DMS53 (cell line): Measurements from ENCODE around the gene MED20.
A peak's percentile ranks its signal among the peaks of the same experiment; 100 is the strongest.

Source experiments
- DNase-seq: peaks from one replicate; lab custom pipeline; 2025; lab: John Stamatoyannopoulos, UW

The MED20 gene

GRCh38 chr6:41941280-41942066 is 20.5 kb upstream of the MED20 start, which contains the start of gene CCND3:
Gene CCND3, minus strand, starts transcription at chr6:41941808. Its CDS starts 159 bp downstream, at chr6:41941649.
- peak; percentile 98 for DNase-seq

- DNase-seq, result peak; percentile 79
These were observed 19.9 kb upstream of the MED20 start for GRCh38 chr6:41940759-41941279.

- no peak for DNase-seq
These were observed 19.2 kb upstream of the MED20 start for GRCh38 chr6:41939848-41940758.

- no peak for DNase-seq
These were observed 18.4 kb upstream of the MED20 start for GRCh38 chr6:41939176-41939847.

DNA sequence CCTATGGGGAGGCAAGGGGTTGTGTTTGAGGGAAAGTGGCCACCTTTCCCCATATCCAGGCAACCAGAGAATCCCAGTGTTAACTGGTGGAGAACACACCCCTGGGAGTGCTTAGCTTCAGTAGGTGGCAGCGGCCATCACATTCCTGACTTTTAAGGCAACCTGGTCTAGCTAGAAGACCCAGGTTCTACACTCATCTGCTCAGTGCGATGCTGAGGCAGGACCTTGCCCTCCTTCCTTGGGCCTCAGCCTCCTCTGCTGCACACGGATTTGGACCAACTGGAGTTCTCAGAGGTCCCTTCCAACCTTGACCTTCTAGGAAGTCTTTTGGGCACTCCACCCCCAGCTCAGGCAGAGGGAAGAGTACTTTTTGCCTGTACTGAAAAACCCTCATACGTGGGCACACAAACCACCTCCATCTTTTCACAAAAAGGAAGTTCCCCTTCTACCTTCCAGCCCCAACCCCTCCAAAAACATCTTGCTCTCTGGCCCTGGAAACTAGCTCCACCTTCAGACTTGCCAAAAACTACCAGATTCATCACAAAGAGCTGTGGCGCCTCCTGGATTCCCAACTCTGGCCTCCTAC is 17.7 kb upstream of the MED20 start:
- DNase-seq, result no peak

DNA sequence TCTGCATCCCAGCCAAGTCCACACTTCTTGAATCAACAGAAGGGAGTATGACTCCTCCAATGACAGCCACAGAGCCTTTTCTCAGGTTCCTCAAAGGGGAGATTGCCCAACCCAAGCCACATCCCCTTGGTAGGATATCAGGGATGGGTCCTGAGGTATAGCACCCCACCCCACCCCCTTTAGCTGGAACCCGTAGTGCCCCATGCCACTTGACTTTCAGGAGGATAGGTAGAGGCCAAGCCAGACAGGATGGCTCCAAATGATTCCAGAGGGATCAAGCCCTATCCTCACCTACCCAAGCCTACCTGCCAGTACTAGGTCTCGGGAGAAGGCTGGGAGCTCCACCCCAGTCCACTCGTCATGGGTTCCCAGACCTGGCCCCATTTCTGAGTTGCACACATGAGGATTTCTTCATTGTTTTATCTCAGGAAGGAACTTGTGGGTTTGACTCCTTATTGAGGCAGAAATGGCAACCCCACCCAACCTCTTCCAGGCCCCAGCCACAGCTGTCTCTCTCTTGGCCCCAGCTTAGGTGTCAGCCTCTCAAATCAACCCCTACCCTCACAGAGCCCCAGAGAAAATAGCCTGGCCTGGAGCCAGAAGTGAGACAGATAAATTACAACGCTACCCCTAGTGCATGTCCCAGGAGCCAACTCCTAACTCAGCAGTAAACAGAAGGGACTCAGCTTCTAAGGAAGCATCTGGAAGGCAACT is 17.1 kb upstream of the MED20 start:
- no peak for DNase-seq

DNA sequence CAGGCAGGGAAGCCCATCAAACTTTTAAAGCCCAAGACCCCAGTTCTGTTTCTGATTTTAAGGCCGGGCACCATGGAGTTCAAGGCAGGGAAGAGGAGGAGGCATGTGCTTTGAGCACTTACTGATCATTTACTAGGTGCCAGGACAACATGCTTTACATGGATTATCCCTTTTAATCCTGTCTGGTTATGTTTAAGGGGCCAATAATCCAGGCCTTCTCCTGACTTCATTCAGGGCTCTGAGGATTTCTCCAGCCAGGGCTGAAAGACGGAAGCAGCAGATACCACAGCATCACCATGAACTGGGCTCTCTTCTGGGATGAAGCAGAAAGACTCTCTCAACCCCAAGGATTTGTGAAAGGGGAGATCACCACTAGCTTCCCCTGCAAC is 16.5 kb upstream of the MED20 start:
- DNase-seq, result no peak

DNA sequence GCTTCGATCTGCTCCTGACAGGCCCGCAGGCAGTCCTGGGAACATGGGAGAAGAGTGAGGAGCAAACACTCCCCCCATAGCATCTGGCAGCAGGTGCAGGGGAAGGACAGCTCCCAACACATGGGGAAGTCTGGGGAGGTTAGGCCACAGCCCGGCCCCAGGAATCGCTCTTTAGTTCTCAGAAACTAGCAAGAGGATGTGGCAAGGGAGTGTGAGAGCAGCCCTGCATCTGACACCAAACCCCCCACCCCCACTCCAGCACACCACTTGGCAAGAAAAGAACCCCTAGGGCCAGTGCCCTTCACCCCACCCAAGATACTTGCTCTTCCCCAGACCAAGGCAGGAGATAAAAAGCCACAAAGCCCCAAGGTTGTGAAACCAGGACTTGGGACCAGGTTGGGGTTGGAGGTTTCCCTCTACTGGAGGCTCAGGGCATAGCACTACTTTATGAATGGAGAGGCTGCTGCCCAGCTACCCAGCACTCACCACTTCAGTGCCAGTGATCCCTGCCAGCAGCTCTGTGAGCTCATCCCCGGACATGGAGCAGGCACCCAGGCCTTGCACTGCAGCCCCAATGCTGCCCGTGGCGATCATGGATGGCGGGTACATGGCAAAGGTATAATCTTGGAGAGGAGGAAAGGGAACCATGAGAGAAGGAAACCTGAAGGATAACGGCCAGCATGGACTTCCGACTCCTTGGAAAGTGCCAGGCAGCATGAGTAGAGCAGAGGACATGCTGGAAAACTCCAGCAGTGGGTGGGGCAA is 15.3 kb upstream of the MED20 start:
- DNase-seq, result peak; percentile 94

DNA sequence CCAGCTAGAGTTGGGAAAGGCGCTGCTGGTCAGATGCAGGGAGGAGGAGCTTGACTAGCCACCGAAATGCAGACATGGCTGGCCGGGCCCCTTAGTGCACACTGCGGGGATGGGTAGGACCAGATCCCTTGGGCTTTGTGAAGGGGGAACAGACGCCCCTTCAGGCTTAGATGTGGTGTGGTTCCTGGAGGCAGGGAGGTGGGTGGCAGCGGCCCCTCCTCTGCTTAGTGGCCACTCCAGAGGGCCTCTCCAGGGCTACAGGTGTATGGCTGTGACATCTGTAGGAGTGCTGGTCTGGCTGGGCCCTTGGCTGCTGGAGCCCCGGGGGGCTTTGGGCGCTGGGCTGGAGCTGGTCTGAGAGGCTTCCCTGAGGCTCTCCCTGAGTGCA is 14.7 kb upstream of the MED20 start:
- no peak for DNase-seq

- no peak for DNase-seq
These were observed 14.2 kb upstream of the MED20 start for GRCh38 chr6:41935193-41935574.

DNA sequence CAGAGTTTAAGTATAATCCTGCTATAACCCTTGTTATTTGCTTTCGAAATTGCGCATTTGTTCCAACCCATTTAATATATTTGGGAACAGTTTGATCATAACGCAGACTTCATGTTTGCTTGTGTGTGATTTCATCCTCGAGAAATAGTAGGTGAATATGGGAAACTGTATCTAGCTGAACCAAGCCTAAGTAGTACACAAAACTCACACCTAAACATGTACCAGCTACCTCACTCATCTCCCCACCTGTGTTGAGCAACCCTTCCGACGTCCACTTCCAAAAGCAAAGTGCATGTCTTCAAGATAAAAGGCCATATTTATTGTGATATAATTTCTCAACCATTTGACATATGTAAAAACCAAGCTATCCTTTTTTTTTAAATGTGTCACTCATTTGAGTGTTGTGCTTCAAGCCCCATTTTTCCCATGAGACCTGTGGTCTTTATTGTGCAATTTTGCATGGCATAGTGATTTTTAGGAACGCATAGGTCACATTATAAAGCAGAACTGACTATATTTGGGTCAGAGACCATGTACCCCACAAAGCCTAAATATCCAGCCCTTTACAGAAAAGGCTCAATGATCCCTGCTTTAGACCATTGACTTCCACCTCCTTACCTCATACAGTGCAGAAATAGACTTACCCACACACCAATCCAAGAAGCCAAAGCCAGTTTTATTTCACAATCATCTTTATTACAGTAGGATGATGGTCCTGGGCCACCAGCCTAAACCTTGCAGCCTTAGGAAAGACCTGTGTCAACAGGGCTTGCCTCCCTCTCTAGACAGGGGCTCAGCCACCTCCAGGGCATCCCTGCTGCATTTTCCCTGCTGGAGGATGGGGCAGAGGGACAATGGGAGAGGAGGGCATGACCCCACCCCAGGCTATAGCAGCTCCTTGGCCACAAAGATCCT is 13.6 kb upstream of the MED20 start:
- no peak for DNase-seq

GRCh38 chr6:41932378-41932777 is 11.4 kb upstream of the MED20 start:
- no peak for DNase-seq

GRCh38 chr6:41931792-41932191 is 10.9 kb upstream of the MED20 start:
- DNase-seq, result no peak

DNA sequence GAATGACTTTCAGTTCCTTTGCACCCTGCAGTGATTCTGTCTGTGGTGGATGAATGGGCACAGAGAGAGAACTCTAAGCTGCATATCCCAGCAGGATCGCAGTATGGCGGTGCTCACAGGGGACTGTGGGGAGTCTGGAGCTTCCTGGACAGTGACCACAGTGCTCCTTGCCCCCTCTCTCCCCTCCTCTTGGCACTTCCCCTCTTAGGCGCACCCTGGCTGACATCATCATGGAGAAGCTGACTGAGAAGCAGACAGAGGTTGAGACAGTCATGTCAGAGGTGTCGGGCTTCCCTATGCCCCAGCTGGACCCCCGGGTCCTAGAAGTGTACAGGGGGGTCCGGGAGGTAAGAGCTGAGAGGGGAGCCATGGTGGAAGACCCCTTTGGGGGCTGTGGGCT is 9.0 kb upstream of the MED20 start:
- no peak for DNase-seq

GRCh38 chr6:41927253-41927652 is 6.3 kb upstream of the MED20 start:
- DNase-seq, result no peak

GRCh38 chr6:41922154-41922553 is 1.2 kb upstream of the MED20 start:
- DNase-seq, result no peak

DNA sequence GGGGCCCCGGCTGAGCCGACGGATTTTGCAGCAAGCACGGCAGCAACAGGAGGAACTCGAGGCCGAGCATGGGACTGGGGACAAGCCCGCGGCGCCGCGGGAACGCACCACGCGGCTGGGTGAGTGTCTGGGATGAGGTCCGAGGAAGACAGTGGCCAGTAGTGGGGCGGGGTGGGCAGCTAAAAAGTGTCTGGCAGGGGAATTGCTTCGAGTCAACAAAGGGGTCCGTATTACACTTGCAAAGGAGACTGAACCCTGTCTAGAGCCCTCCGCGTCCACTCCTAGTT is 716 bp upstream of the MED20 start:
- DNase-seq, result peak; percentile 73

GRCh38 chr6:41917528-41917927 is 3.4 kb downstream of the MED20 start:
- DNase-seq, result no peak

- no peak for DNase-seq
These were observed 5.9 kb downstream of the MED20 start for GRCh38 chr6:41914869-41915530.
